Progenitor cell of endocrine pancreas (in vitro differentiated cells): ENCODE data around the gene CERK. TPM values are rescaled to one million over a fixed set of nuclear protein-coding genes. Genes with fewer than 3 reads are reported as not detected.
A peak's percentile ranks its signal among the peaks of the same experiment; 100 is the strongest.

Source experiments
- DNase-seq: peaks from one replicate; pipeline ENCODE4 v3.0.0; 2021; ENCODE audit warnings: low spot score; ENCODE audit not compliant: unreplicated experiment
- H3K27ac Mint-ChIP-seq: 2 replicates; pipeline ENCODE4 v1.8.0; 2021; ENCODE audit warnings: mild to moderate bottlenecking, moderate library complexity, mixed read lengths
- H3K27me3 Mint-ChIP-seq: 2 replicates; pipeline ENCODE4 v1.8.0; 2021; ENCODE audit warnings: mixed read lengths
- H3K36me3 Mint-ChIP-seq: 2 replicates; pipeline ENCODE4 v1.8.0; 2022; ENCODE audit warnings: mixed read lengths; ENCODE audit not compliant: insufficient read depth
- H3K4me1 Mint-ChIP-seq: 2 replicates; pipeline ENCODE4 v1.8.0; 2021; ENCODE audit warnings: low read depth, mixed read lengths
- H3K4me3 Mint-ChIP-seq: 2 replicates; pipeline ENCODE4 v1.8.0; 2021; ENCODE audit warnings: low read depth, mild to moderate bottlenecking, moderate library complexity, mixed read lengths
- H3K9me3 Mint-ChIP-seq: 2 replicates; pipeline ENCODE4 v1.8.0; 2021; ENCODE audit warnings: low read depth, mixed read lengths
- CTCF ChIP-seq: fragments of 200-600 bp; sonication (generic); IDR thresholded peaks from one replicate; pipeline ENCODE4 v1.5.0; 2021; ENCODE audit warnings: antibody characterized with exemption, mild to moderate bottlenecking; ENCODE audit not compliant: unreplicated experiment
- total RNA-seq: library from RNA; stranded (reverse); gene quantifications from 2 replicates; pipeline ENCODE4 v1.2.1, GENCODE V29; 2021

CERK gene
- total RNA-seq, 1 donor from 2014 or later: 62.0 TPM

- Mint-ChIP-seq H3K27me3 (no peaks in the 10 kb centered on the region), H3K4me1 (no peaks in the 10 kb centered on the region), H3K27ac (no peak overlapping the region), H3K9me3 (no peaks in the 10 kb centered on the region), H3K36me3 (peaks cover 27% of the 10 kb centered on the region), H3K4me3 (no peak overlapping the region)
- no peak for DNase-seq
- no peak for TF ChIP-seq CTCF
Measured at GRCh38 chr22:46694416-46695170, 43.5 kb downstream of the CERK start.

GRCh38 chr22:46693634-46694415 is 44.2 kb downstream of the CERK start:
- no peaks in the 10 kb centered on the region for H3K9me3 Mint-ChIP-seq
- DNase-seq: no peak
- H3K27ac Mint-ChIP-seq: no peak overlapping the region
- TF ChIP-seq CTCF: no peak
- H3K36me3 Mint-ChIP-seq: peaks cover 23% of the 10 kb centered on the region
- no peaks in the 10 kb centered on the region for H3K4me1 Mint-ChIP-seq
- no peak overlapping the region for H3K4me3 Mint-ChIP-seq
- H3K27me3 Mint-ChIP-seq: no peaks in the 10 kb centered on the region

- Mint-ChIP-seq H3K27me3 (no peaks in the 10 kb centered on the region), H3K9me3 (no peaks in the 10 kb centered on the region), H3K27ac (no peak overlapping the region), H3K36me3 (peaks cover 21% of the 10 kb centered on the region), H3K4me1 (no peaks in the 10 kb centered on the region), H3K4me3 (no peak overlapping the region)
- no peak for TF ChIP-seq CTCF
- no peak for DNase-seq
Measured at GRCh38 chr22:46691571-46691970, 46.5 kb downstream of the CERK start.

GRCh38 chr22:46690146-46690545 is 47.9 kb downstream of the CERK start:
- Mint-ChIP-seq H3K9me3 (no peaks in the 10 kb centered on the region), H3K36me3 (peaks cover 27% of the 10 kb centered on the region), H3K27me3 (no peaks in the 10 kb centered on the region), H3K4me1 (peaks cover 6% of the 10 kb centered on the region), H3K4me3 (no peak overlapping the region), H3K27ac (no peak overlapping the region)
- DNase-seq: no peak
- no peak for TF ChIP-seq CTCF

- no peaks in the 10 kb centered on the region for H3K27me3 Mint-ChIP-seq
- no peak for TF ChIP-seq CTCF
- H3K36me3 Mint-ChIP-seq: peaks cover 24% of the 10 kb centered on the region
- no peak overlapping the region for H3K4me3 Mint-ChIP-seq
- no peaks in the 10 kb centered on the region for H3K9me3 Mint-ChIP-seq
- DNase-seq: no peak
- H3K4me1 Mint-ChIP-seq: peaks cover 6% of the 10 kb centered on the region
- H3K27ac Mint-ChIP-seq: peak overlapping the region; percentile 84
Measured at GRCh38 chr22:46688949-46689348, 49.1 kb downstream of the CERK start.
